Left ventricle myocardium superior (tissue), 1 donor: ENCODE results near the gene CALD1. TPM values are rescaled to one million over a fixed set of nuclear protein-coding genes. Genes with fewer than 3 reads are reported as not detected.
A peak's percentile ranks its signal among the peaks of the same experiment; 100 is the strongest.

Experiments used
- ATAC-seq: fragments of 200-7000 bp; cut with Tn5 transposase; one replicate; pipeline ENCODE4 v1.9.1; 2020; ENCODE audit warnings: mild to moderate bottlenecking, moderate library complexity
- DNase-seq: peaks from one replicate; pipeline ENCODE4 v3.0.0-alpha.2; 2020
- intact Hi-C: fragments of 100-400 bp; cut with micrococcal nuclease; formaldehyde crosslinking; loops from one replicate; pipeline ENCODE4 v1.11.0; 2022
- total RNA-seq: library from RNA; stranded (reverse); fragmentation: NEBNext Ultra II Directional; extraction: Animal tissue kit (Norgen Biotek cat#: 25700); gene quantifications from one replicate; pipeline ENCODE4 v1.2.1, GENCODE V29; 2021
- donor health status: DM: no; HTN: yes; CAD: no; lungs with severe emphysema.

Gene CALD1
- total RNA-seq, 1 donor from 2014 or later: 118 TPM

- no peak for ATAC-seq
- intact Hi-C loops: loop anchor here (10.0 kb wide), 1 partner anchor 151 kb away; the partner anchor contains the start of gene TMEM140
- no peak for DNase-seq
Observed at GRCh38 chr7:134993877-134994456, 214.5 kb downstream of the CALD1 start.

GRCh38 chr7:134995239-134996096, 216.0 kb downstream of the CALD1 start:
- DNase-seq (no peak), ATAC-seq (no peak)
- intact Hi-C loops: loop anchor here (10.0 kb wide), 1 partner anchor 149 kb away; the partner anchor contains the start of gene TMEM140

GRCh38 chr7:134996097-134996550, 216.7 kb downstream of the CALD1 start:
- ATAC-seq: peak; percentile 39
- intact Hi-C loops: loop anchor here (10.0 kb wide), 1 partner anchor 149 kb away; the partner anchor contains the start of gene TMEM140
- no peak for DNase-seq

GRCh38 chr7:134997214-134997885, 217.9 kb downstream of the CALD1 start:
- intact Hi-C loops: loop anchor here (10.0 kb wide), 1 partner anchor 147 kb away; the partner anchor contains the start of gene TMEM140
- no peak for ATAC-seq
- DNase-seq: no peak

GRCh38 chr7:134999136-134999535, 219.7 kb downstream of the CALD1 start:
- ATAC-seq (no peak), DNase-seq (no peak)
- intact Hi-C loops: loop anchor here (10.0 kb wide), 1 partner anchor 146 kb away; the partner anchor contains the start of gene TMEM140

GRCh38 chr7:135001390-135002165, 222.1 kb downstream of the CALD1 start:
- no peak for ATAC-seq
- intact Hi-C loops: no loop called here
- no peak for DNase-seq

- intact Hi-C loops: no loop called here
Observed at GRCh38 chr7:135012229-135012628, 232.8 kb downstream of the CALD1 start.

More at GRCh38 chr7:135012229-135012628, 232.8 kb downstream of the CALD1 start:
- no peak for ATAC-seq
- no peak for DNase-seq

Other genes starting within 250 kb of the CALD1 start
- not detected for gene AKR1B15, start 230.5 kb upstream of the CALD1 start, total RNA-seq
- gene BPGM, start 132.8 kb upstream of the CALD1 start, total RNA-seq: 15.2 TPM
- 1.1 TPM for gene AGBL3, start 206.9 kb downstream of the CALD1 start, total RNA-seq